Measurements from ENCODE around the gene TM6SF1. TPM values are rescaled to one million over a fixed set of nuclear protein-coding genes. Genes with fewer than 3 reads are reported as not detected.

TM6SF1 gene
- total and polyA plus RNA-seq, 10 donors: 4.5 to 15.0 (median 9.6) TPM

DNA sequence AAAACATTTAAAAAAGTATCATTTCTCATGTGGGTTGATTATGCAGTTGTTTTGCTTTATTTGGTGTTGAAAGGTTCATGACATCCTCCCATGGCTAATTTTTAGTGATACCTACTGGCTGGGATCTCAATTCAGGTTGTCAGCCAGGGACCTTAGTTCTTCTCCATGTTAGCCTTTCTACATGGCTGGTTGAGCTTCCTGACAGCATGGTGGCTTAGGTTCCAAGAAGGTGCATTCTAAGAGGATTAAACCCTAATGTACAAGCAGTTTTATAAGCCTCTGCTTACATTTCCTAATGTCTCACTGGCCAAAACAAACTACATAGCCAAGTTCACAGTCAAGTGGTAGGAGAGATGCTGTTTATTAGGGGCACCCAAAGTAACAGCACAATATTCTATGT, 9.4 kb upstream of the TM6SF1 start:
- TF ChIP-seq POLR2A (IDR thresholded peaks at IDR 0.05): no peak
- no peak for TF ChIP-seq CTCF (IDR thresholded peaks at IDR 0.05 in 8 of 11, conservative IDR thresholded peaks at IDR 0.05 in 3 of 11)
- no peak for TF ChIP-seq POLR2AphosphoS5 (IDR thresholded peaks at IDR 0.05)
- Histone ChIP-seq H3K4me1 (peaks cover 0 to 13% (median 3%) of the 10 kb centered on the region in 6 donors), H3K27ac (no peak overlapping the region), H3K27me3 (replicated peaks in 1 of 7) (peaks cover 0 to 6% (median 0%) of the 10 kb centered on the region in 7 donors), H3K4me3 (no peak overlapping the region), H3K9me3 (peaks cover 0 to 21% (median 3%) of the 10 kb centered on the region in 8 donors), H3K36me3 (no peaks in the 10 kb centered on the region)
- no peak for DNase-seq
- intact Hi-C loops (cut with DNase I; ENCODE audit: low total_unique reads): no loop called here

DNA sequence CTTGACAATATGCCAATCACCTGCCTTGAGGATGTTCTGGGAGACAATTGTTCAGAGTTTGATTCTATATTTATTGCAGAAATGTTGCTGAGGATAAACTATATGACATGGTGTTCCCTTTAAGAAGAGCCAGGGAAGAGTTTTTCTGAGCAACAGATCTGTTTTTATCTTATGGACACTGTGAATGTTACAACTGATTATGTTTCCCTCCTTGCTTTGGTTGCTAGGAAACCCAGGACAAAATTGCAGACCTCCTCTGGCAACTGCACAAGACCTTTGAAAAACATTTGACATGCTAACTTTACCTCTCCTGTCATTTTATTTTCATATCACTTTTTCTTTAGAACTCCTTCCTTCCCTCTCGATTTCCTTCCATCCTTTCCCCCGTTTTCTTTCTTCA, 8.2 kb upstream of the TM6SF1 start:
- Histone ChIP-seq H3K27ac (no peak overlapping the region), H3K4me3 (no peak overlapping the region), H3K4me1 (peaks cover 0 to 13% (median 3%) of the 10 kb centered on the region in 6 donors), H3K9me3 (peaks cover 0 to 21% (median 3%) of the 10 kb centered on the region in 8 donors), H3K27me3 (replicated peaks in 1 of 7) (peaks cover 0 to 8% (median 0%) of the 10 kb centered on the region in 7 donors), H3K36me3 (no peaks in the 10 kb centered on the region)
- 64 to 81% (median 72%) methylated on average over 2 of the region's 2 CpGs for WGBS, 5 donors
- no peak for TF ChIP-seq CTCF (IDR thresholded peaks at IDR 0.05 in 8 of 11, conservative IDR thresholded peaks at IDR 0.05 in 3 of 11)
- TF ChIP-seq POLR2A (IDR thresholded peaks at IDR 0.05): no peak
- no peak for TF ChIP-seq POLR2AphosphoS5 (IDR thresholded peaks at IDR 0.05)
- intact Hi-C loops (cut with DNase I; ENCODE audit: low total_unique reads): no loop called here
- no peak for DNase-seq

- Histone ChIP-seq H3K4me1 (peaks cover 0 to 13% (median 3%) of the 10 kb centered on the region in 6 donors), H3K4me3 (no peak overlapping the region), H3K36me3 (no peaks in the 10 kb centered on the region), H3K27ac (no peak overlapping the region), H3K27me3 (replicated peaks in 1 of 7) (peaks cover 0 to 8% (median 0%) of the 10 kb centered on the region in 7 donors), H3K9me3 (peaks cover 0 to 21% (median 3%) of the 10 kb centered on the region in 8 donors)
- TF ChIP-seq CTCF (IDR thresholded peaks at IDR 0.05 in 8 of 11, conservative IDR thresholded peaks at IDR 0.05 in 3 of 11): no peak
- TF ChIP-seq POLR2AphosphoS5 (IDR thresholded peaks at IDR 0.05): no peak
- TF ChIP-seq POLR2A (IDR thresholded peaks at IDR 0.05): no peak
- no peak for DNase-seq
- 20 to 32% (median 22%) methylated on average over 2 of the region's 2 CpGs for WGBS, 5 donors
- intact Hi-C loops (cut with DNase I; ENCODE audit: low total_unique reads): no loop called here
Measured at GRCh38 chr15:83100097-83100646, 7.3 kb upstream of the TM6SF1 start.

GRCh38 chr15:83102346-83102745, 5.1 kb upstream of the TM6SF1 start:
- no peak for TF ChIP-seq POLR2AphosphoS5 (IDR thresholded peaks at IDR 0.05)
- no peak for TF ChIP-seq POLR2A (IDR thresholded peaks at IDR 0.05)
- no peak for TF ChIP-seq CTCF (IDR thresholded peaks at IDR 0.05 in 8 of 11, conservative IDR thresholded peaks at IDR 0.05 in 3 of 11)
- WGBS, 5 donors: 74 to 86% (median 76%) methylated on average over 2 of the region's 2 CpGs
- no peaks in the 10 kb centered on the region for H3K36me3 ChIP-seq
- intact Hi-C loops (cut with DNase I; ENCODE audit: low total_unique reads): no loop called here
- no peak overlapping the region for H3K4me3 ChIP-seq
- peaks cover 0 to 17% (median 3%) of the 10 kb centered on the region in 8 donors for H3K9me3 ChIP-seq
- H3K27ac ChIP-seq: no peak overlapping the region
- peaks cover 0 to 23% (median 9%) of the 10 kb centered on the region in 6 donors for H3K4me1 ChIP-seq
- H3K27me3 ChIP-seq (replicated peaks in 1 of 7): peaks cover 0 to 19% (median 3%) of the 10 kb centered on the region in 7 donors
- DNase-seq: no peak

Data from spleen (tissue), 11 donors.